Placental epithelial cell (primary cell): ENCODE data around the gene NLRP6. TPM values are rescaled to one million over a fixed set of nuclear protein-coding genes. Genes with fewer than 3 reads are reported as not detected.

ENCODE experiments used
- small RNA-seq: library from RNA; depleted of rRNA; stranded (forward); fragments of <200 nt; gene quantifications from one replicate; pipeline ENCODE3, GENCODE V24; 2012
- total RNA-seq: library from RNA; depleted of rRNA; stranded (reverse); fragments of >200 nt; gene quantifications from 2 replicates; pipeline ENCODE4 v1.2.3, GENCODE V29; 2012

The NLRP6 gene
- not detected in 2 replicates for total RNA-seq

GRCh38 chr11:278001-278951 is at the start of gene NLRP6:
NLRP6 (plus strand) TSS chr11:278407; CDS start chr11:278570, 163 bp downstream.

DNA sequence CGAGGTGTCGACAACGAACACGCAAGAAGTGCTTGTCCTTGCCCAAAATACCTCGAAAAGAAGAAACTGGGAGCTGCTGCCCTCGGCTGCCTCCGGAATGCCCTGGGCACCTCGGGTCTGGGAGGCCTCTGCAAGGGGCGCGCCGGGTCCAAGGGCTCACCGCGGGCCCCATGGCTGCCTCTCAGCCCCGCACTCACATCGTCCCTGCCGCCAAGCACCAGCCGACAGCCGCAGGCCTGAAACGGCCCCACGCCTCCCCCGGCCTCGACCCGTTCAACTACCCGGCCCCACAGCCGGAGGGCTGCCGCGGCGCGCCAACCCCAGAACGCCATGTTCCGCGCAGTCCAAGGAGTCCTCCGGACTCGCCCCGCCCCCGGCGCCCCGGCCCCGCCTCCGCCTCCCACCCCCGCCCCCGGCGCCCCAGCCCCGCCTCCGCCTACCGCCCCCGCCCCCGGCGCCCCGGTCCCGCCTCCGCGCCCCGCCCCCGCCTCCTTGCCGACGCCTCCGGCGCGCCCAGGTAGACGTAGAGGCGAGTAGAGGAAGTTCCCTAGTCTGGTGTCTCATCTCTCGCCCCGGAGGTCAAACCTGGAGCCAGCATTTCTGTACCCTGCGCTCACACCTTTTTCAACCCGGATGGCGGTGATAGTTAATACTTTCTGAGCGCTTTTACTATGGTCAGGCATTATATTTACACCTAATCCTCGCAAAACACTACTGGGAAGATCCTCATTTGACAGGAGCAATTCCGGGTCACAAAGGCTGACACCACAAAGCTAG is 42.0 kb upstream of the NLRP6 start, which contains the start of gene SIRT3:
SIRT3 (minus strand) TSS at position 346 of the 777 bp plus-strand sequence; CDS start at position 332, 14 bp downstream.

DNA sequence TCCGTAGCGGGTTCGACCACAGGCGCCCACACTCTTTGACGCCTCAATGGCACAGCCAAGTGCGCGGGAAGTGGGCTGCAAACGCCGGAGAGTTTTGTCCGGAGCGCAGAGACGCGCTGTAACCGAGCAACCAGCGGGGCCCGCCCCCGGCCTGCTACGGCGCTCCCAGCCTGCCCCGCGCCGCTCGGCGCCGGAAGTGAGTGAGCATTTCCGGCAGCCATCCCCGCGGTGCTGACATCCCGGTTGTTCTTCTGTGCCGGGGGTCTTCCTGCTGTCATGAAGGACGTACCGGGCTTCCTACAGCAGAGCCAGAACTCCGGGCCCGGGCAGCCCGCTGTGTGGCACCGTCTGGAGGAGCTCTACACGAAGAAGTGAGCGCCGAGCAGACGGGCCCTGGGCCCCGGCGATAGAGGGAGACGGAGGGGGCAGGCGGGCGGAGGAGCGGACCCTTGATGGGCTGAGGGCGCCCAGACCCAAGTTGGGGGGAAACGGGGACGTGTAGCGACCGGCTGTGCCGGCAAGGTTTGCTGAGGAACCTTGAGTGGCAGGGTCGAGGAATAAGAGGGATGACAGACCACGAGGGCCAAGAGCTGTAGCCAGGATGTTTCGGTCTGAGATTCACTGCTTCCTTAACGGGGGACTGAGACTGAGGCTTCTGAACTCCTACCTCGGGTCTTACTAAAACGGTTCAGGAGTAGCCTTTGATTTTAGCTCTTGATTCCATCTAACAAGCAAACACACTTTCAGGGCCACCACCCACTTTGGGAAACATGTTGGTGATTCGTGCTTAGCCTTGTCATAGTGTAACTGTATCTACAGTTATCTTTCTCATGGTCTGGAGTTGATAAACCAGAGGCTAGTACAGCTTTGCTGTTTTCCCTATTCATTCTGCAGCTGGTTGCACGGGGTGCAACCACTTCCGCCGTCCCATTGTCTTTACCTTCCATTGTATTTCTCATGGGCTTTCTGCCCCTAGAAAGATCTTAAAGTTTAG is 41.1 kb upstream of the NLRP6 start, which contains the start of gene PSMD13:
PSMD13 (plus strand) TSS at position 203 of the 994 bp plus-strand sequence; CDS start at position 277, 74 bp downstream.

GRCh38 chr11:288478-289397 is 10.5 kb downstream of the NLRP6 start, which contains the start of gene PGGHG:
PGGHG (plus strand) TSS chr11:289126; CDS start chr11:289817, 691 bp downstream.

GRCh38 chr11:299081-299891 is 21.1 kb downstream of the NLRP6 start, which contains the start of gene IFITM5:
IFITM5 (minus strand) TSS chr11:299526; CDS start chr11:299490, 36 bp downstream.

DNA sequence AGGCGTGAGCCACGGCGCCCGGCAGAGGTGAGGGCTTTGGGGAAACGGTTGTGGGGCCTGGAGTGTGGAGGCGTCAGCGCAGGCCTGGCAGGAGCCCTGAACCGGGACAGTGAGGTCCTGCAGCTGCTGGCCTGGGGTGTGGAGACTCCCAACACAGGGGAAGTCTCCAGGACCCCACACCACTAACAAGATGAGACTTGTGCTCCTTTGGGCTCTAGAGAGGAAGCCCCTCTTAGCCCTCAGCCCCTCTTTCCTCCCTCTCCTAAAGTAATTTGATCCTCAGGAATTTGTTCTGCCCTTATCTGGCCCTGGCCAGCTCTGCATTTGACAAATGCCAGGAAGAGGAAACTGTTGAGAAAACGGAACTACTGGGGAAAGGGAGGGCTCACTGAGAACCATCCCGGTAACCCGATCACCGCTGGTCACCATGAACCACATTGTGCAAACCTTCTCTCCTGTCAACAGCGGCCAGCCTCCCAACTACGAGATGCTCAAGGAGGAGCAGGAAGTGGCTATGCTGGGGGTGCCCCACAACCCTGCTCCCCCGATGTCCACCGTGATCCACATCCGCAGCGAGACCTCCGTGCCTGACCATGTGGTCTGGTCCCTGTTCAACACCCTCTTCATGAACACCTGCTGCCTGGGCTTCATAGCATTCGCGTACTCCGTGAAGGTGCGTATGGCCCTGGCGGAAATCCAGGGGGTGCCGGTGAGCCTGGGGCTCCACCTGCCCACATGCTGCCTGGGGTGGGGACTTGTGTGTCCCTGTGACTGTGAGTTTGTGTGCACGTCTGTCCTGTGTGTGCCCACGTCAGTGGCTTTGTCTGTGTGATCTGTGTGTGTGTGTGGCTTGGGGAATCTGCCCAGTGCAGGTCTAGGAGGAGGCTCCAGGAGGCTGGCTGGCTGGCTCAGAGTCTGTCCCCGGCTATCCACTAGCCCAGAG is 29.8 kb downstream of the NLRP6 start, which contains the start of gene IFITM2:
IFITM2 (plus strand) TSS at position 51 of the 943 bp plus-strand sequence; CDS start at position 428, 377 bp downstream.

DNA sequence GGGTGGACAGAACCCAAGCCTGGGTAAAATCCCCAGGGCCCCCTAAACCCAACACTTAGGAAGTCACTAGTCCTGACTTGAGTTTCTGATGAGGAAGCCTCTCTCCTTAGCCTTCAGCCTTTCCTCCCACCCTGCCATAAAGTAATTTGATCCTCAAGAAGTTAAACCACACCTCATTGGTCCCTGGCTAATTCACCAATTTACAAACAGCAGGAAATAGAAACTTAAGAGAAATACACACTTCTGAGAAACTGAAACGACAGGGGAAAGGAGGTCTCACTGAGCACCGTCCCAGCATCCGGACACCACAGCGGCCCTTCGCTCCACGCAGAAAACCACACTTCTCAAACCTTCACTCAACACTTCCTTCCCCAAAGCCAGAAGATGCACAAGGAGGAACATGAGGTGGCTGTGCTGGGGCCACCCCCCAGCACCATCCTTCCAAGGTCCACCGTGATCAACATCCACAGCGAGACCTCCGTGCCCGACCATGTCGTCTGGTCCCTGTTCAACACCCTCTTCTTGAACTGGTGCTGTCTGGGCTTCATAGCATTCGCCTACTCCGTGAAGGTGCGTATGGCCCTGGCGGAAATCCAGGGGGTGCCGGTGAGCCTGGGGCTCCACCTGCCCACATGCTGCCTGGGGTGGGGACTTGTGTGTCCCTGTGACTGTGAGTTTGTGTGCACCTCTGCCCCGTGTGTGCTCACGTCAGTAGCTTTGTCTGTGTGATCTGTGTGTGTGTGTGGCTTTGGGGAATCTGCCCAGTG is 35.8 kb downstream of the NLRP6 start, which contains the start of gene IFITM1:
IFITM1 (plus strand) TSS at position 254 of the 767 bp plus-strand sequence; CDS start at position 385, 131 bp downstream.

Small RNA genes lying within 50 kb of the gene (small RNA-seq; reads per million reads assigned to genes)
- not detected for gene AC136475.6

Other genes starting within 250 kb of the NLRP6 start
- gene SCGB1C1, start 85.3 kb upstream of the NLRP6 start, total RNA-seq: not detected in 2 replicates
- 36.1 and 40.4 TPM in 2 replicates for gene BET1L, start 71.0 kb upstream of the NLRP6 start, total RNA-seq
- gene RIC8A, start 70.7 kb upstream of the NLRP6 start, total RNA-seq: 162 and 298 TPM in 2 replicates
- gene SIRT3, start 42.1 kb upstream of the NLRP6 start, total RNA-seq: 12.6 and 13.3 TPM in 2 replicates
- gene PSMD13, start 41.4 kb upstream of the NLRP6 start, total RNA-seq: 85.2 and 141 TPM in 2 replicates
- 3.9 and 14.1 TPM in 2 replicates for gene PGGHG, start 10.7 kb downstream of the NLRP6 start, total RNA-seq
- gene IFITM5, start 21.1 kb downstream of the NLRP6 start, total RNA-seq: not detected in 2 replicates
- 1.6 and 22.8 TPM in 2 replicates for gene IFITM2, start 29.4 kb downstream of the NLRP6 start, total RNA-seq
- 2.4 TPM in 1 of 2 replicates, not detected in the other for gene IFITM1, start 35.6 kb downstream of the NLRP6 start, total RNA-seq
- 23.4 and 25.1 TPM in 2 replicates for gene IFITM3, start 42.5 kb downstream of the NLRP6 start, total RNA-seq
- 0.22 and 4.3 TPM in 2 replicates for gene B4GALNT4, start 91.1 kb downstream of the NLRP6 start, total RNA-seq
- gene PKP3, start 115.8 kb downstream of the NLRP6 start, total RNA-seq: 417 and 687 TPM in 2 replicates
- 1.5 and 3.1 TPM in 2 replicates for gene SIGIRR, start 136.6 kb downstream of the NLRP6 start, total RNA-seq
- gene ANO9, start 163.6 kb downstream of the NLRP6 start, total RNA-seq: 9.0 and 57.4 TPM in 2 replicates
- 24.3 and 36.5 TPM in 2 replicates for gene PTDSS2, start 171.9 kb downstream of the NLRP6 start, total RNA-seq
- gene RNH1, start 228.8 kb downstream of the NLRP6 start, total RNA-seq: 283 and 353 TPM in 2 replicates